Measurements from ENCODE around the gene IFNAR1.
"Not testable (repeated sequence)": the region's sequence is repeated elsewhere in the genome, so short reads cannot be mapped to it uniquely, and the experiment has no call there.

Gene IFNAR1

GRCh38 chr21:33313611-33314010 lies 11.2 kb upstream of the IFNAR1 start:
- Histone ChIP-seq H3K4me1 (no peaks in the 10 kb centered on the region), H3K36me3 (no peaks in the 10 kb centered on the region), H3K27me3 (no peaks in the 10 kb centered on the region), H3K27ac (no peak overlapping the region), H3K4me3 (no peak overlapping the region), H3K9me3 (no peaks in the 10 kb centered on the region)
- TF ChIP-seq CTCF (IDR thresholded peaks at IDR 0.05) = no peak
- DNase-seq = no peak
- intact Hi-C loops (cut with DNase I; ENCODE audit: low total_unique reads) = no loop called here

- H3K4me3 ChIP-seq = no peak overlapping the region
- intact Hi-C loops (cut with DNase I; ENCODE audit: low total_unique reads) = no loop called here
- H3K36me3 ChIP-seq = no peaks in the 10 kb centered on the region
These were observed 10.7 kb upstream of the IFNAR1 start for GRCh38 chr21:33314111-33314510.

GRCh38 chr21:33315946-33316710 lies 8.6 kb upstream of the IFNAR1 start:
- Histone ChIP-seq H3K4me1 (no peaks in the 10 kb centered on the region), H3K36me3 (no peaks in the 10 kb centered on the region), H3K27me3 (no peaks in the 10 kb centered on the region), H3K9me3 (no peaks in the 10 kb centered on the region), H3K27ac (no peak overlapping the region), H3K4me3 (no peak overlapping the region)
- DNase-seq = no peak
- intact Hi-C loops (cut with DNase I; ENCODE audit: low total_unique reads) = no loop called here
- TF ChIP-seq CTCF (IDR thresholded peaks at IDR 0.05) = no peak

More at GRCh38 chr21:33314111-33314510, 10.7 kb upstream of the IFNAR1 start:
- no peak for TF ChIP-seq CTCF (IDR thresholded peaks at IDR 0.05)
- H3K27ac ChIP-seq = no peak overlapping the region
- H3K27me3 ChIP-seq = no peaks in the 10 kb centered on the region
- no peak for DNase-seq
- no peaks in the 10 kb centered on the region for H3K9me3 ChIP-seq
- no peaks in the 10 kb centered on the region for H3K4me1 ChIP-seq

GRCh38 chr21:33317145-33317544 lies 7.6 kb upstream of the IFNAR1 start:
- intact Hi-C loops (cut with DNase I; ENCODE audit: low total_unique reads) = no loop called here
- no peaks in the 10 kb centered on the region for H3K36me3 ChIP-seq
- no peaks in the 10 kb centered on the region for H3K4me1 ChIP-seq
- TF ChIP-seq CTCF (IDR thresholded peaks at IDR 0.05) = no peak
- H3K27me3 ChIP-seq = no peaks in the 10 kb centered on the region
- H3K9me3 ChIP-seq = no peaks in the 10 kb centered on the region
- H3K4me3 ChIP-seq = no peak overlapping the region
- DNase-seq = no peak
- no peak overlapping the region for H3K27ac ChIP-seq

- Histone ChIP-seq H3K27me3 (no peaks in the 10 kb centered on the region), H3K4me1 (no peaks in the 10 kb centered on the region), H3K4me3 (no peak overlapping the region), H3K27ac (no peak overlapping the region), H3K36me3 (no peaks in the 10 kb centered on the region), H3K9me3 (no peaks in the 10 kb centered on the region)
- DNase-seq = no peak
- TF ChIP-seq CTCF (IDR thresholded peaks at IDR 0.05) = no peak
- intact Hi-C loops (cut with DNase I; ENCODE audit: low total_unique reads) = no loop called here
These were observed 6.8 kb upstream of the IFNAR1 start for GRCh38 chr21:33317786-33318486.

- intact Hi-C loops (cut with DNase I; ENCODE audit: low total_unique reads); H3K4me1 ChIP-seq; DNase-seq; H3K9me3 ChIP-seq; H3K36me3 ChIP-seq; H3K27ac ChIP-seq; H3K4me3 ChIP-seq; H3K27me3 ChIP-seq: not testable (repeated sequence)
These were observed 3.8 kb upstream of the IFNAR1 start for GRCh38 chr21:33321005-33321404.

GRCh38 chr21:33323610-33324009 lies 1.2 kb upstream of the IFNAR1 start:
- Histone ChIP-seq H3K27ac (peak overlapping the region; percentile 92 to 98), H3K4me3 (peak overlapping the region; percentile 78 to 98), H3K4me1 (peaks cover 0 to 31% (median 17%) of the 10 kb centered on the region in 4 donors)
- intact Hi-C loops (cut with DNase I; ENCODE audit: low total_unique reads); H3K9me3 ChIP-seq; DNase-seq; H3K36me3 ChIP-seq; H3K27me3 ChIP-seq: not testable (repeated sequence)

All from tibial artery (tissue), 4 donors.